ENCODE measurements around the gene TMEM253. TPM values are rescaled to one million over a fixed set of nuclear protein-coding genes. Genes with fewer than 3 reads are reported as not detected.
A peak's percentile ranks its signal among the peaks of the same experiment; 100 is the strongest.

TMEM253 gene
- total RNA-seq, 1 donor from 2014 or later, result 1.9 TPM

- TF ChIP-seq CTCF (IDR thresholded peaks at IDR 0.05; ENCODE audit: unreplicated experiment), result no peak
- Mint-ChIP-seq H3K27me3 (ENCODE audit: low read depth) (no peaks in the 10 kb centered on the region), H3K4me1 (peaks cover 15% of the 10 kb centered on the region), H3K27ac (no peak overlapping the region), H3K9me3 (no peaks in the 10 kb centered on the region), H3K4me3 (no peak overlapping the region), H3K36me3 (no peaks in the 10 kb centered on the region)
- no peak for DNase-seq (ENCODE audit: low spot score in 2 of 2, unreplicated experiment in 2 of 2)
Observed at GRCh38 chr14:21061347-21061668, 39.6 kb upstream of the TMEM253 start.

- no peak overlapping the region for H3K27ac Mint-ChIP-seq
Observed at GRCh38 chr14:21063479-21063878, 37.4 kb upstream of the TMEM253 start.

GRCh38 chr14:21066882-21067502 is 33.9 kb upstream of the TMEM253 start:
- no peak overlapping the region for H3K4me3 Mint-ChIP-seq
- no peak for DNase-seq (ENCODE audit: low spot score in 2 of 2, unreplicated experiment in 2 of 2)
- H3K27me3 Mint-ChIP-seq (ENCODE audit: low read depth), result peaks cover 7% of the 10 kb centered on the region
- H3K4me1 Mint-ChIP-seq, result peaks cover 28% of the 10 kb centered on the region
- H3K27ac Mint-ChIP-seq, result no peak overlapping the region
- no peaks in the 10 kb centered on the region for H3K36me3 Mint-ChIP-seq
- H3K9me3 Mint-ChIP-seq, result no peaks in the 10 kb centered on the region
- TF ChIP-seq CTCF (IDR thresholded peaks at IDR 0.05; ENCODE audit: unreplicated experiment), result no peak

More at GRCh38 chr14:21063479-21063878, 37.4 kb upstream of the TMEM253 start:
- Mint-ChIP-seq H3K4me1 (peaks cover 13% of the 10 kb centered on the region), H3K4me3 (no peak overlapping the region), H3K36me3 (no peaks in the 10 kb centered on the region), H3K9me3 (no peaks in the 10 kb centered on the region), H3K27me3 (ENCODE audit: low read depth) (peaks cover under 1% of the 10 kb centered on the region)
- DNase-seq (ENCODE audit: low spot score in 2 of 2, unreplicated experiment in 2 of 2), result no peak
- TF ChIP-seq CTCF (IDR thresholded peaks at IDR 0.05; ENCODE audit: unreplicated experiment), result no peak

GRCh38 chr14:21068521-21069387 is 32.1 kb upstream of the TMEM253 start:
- H3K4me3 Mint-ChIP-seq, result peak overlapping the region; percentile 88
- H3K27me3 Mint-ChIP-seq (ENCODE audit: low read depth), result peaks cover 7% of the 10 kb centered on the region
- H3K4me1 Mint-ChIP-seq, result peaks cover 33% of the 10 kb centered on the region
- H3K27ac Mint-ChIP-seq, result peak overlapping the region; percentile 95
- DNase-seq (ENCODE audit: low spot score in 2 of 2, unreplicated experiment in 2 of 2), result peak in 1 of 2 experiments; percentile 58
- peak; percentile 43 for TF ChIP-seq CTCF (IDR thresholded peaks at IDR 0.05; ENCODE audit: unreplicated experiment)
- no peaks in the 10 kb centered on the region for H3K9me3 Mint-ChIP-seq
- peaks cover 5% of the 10 kb centered on the region for H3K36me3 Mint-ChIP-seq

- Mint-ChIP-seq H3K36me3 (peaks cover 5% of the 10 kb centered on the region), H3K27me3 (ENCODE audit: low read depth) (peaks cover 7% of the 10 kb centered on the region), H3K9me3 (no peaks in the 10 kb centered on the region), H3K4me3 (peak overlapping the region; percentile 88), H3K27ac (peak overlapping the region; percentile 95), H3K4me1 (peaks cover 31% of the 10 kb centered on the region)
- no peak for DNase-seq (ENCODE audit: low spot score in 2 of 2, unreplicated experiment in 2 of 2)
- TF ChIP-seq CTCF (IDR thresholded peaks at IDR 0.05; ENCODE audit: unreplicated experiment), result no peak
Observed at GRCh38 chr14:21069388-21070082, 31.3 kb upstream of the TMEM253 start.
